ENCODE data around the gene PLCB1.

The PLCB1 gene

DNA sequence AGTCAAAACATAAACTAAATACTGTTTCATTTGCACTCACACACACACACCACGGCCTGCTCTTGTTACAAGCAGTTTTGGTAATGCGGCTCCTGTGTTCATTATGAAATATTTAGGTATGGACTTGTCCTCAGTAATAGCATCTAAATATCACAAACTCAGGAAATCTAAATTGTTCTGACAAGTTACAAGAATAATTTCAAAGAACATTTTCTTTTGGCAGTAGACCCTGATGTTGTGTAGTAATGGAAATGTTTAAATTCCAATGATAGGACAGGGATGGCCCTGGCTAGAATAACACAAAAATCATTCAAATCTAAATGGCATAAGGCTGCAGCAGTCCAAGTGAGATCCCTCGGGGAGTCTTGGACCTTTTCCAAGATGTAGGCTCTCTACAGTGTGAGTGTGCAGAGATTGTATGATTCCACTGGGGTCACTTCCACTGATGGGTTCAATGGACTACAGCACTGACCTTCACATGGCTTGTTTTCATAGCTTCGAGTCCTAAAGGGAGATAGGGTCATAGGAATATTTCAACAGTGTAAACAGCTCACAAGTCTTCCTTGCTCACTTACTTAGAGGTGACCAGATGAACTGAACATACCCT lies 726.2 kb downstream of the PLCB1 start:
- DNase-seq: no peak

GRCh38 chr20:8860011-8860495 lies 728.0 kb downstream of the PLCB1 start:
- no peak for DNase-seq

DNA sequence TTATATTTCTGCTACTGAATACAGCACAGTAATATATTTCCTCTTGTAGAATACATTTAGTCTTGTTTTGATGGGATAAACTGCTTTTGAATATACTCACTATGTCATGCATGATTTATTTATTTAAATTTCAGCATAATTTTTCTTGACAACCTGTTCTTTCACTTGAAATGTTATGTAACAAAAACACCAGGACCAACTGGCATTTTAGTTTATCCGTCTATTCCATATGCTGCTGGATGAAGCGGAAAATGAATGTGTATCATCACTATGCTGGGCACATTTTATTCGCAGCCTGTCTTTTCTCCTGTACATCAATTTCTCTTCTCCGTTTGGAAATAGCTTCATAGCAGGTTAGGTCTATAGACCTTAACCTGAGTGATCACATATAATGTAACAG lies 730.0 kb downstream of the PLCB1 start:
- no peak for DNase-seq

- no peak for DNase-seq
These were observed 733.6 kb downstream of the PLCB1 start for GRCh38 chr20:8865636-8866035.

DNA sequence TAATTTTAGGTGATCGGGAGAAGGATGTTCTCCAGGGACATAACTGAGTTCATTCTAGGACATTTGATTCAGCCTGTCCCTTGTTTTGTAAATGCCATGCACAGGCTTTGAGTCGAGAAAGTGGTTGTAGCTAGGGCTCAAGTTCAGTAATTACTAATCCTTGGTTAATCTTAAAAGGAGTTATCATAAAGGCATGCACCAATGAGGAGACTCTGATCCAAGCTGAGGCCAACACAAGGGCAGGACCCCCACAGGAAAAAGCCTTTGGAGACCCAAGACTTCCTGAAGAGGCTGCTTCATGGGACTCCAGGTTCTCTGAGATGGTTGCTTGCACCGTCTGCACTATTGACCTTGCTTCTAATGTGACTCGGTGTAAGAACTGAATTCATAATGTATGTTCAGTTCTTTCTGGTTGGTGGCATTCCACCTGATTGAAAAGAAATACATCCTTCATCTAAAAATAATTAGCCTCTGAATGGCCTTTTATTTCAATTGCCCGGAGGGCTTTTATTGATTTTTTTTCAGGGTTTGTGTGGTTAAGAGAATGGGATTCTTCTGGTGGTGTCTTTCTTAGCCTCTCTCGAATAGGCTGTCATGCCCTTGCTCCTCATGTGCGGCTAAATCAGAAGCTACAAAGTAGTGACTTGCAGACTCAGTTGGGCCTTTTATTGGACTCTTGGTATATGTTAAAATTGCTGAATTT lies 735.1 kb downstream of the PLCB1 start:
- no peak for DNase-seq

GRCh38 chr20:8870652-8871051 lies 738.6 kb downstream of the PLCB1 start:
- no peak for DNase-seq

- no peak for DNase-seq
These were observed 742.4 kb downstream of the PLCB1 start for GRCh38 chr20:8874437-8874836.

DNA sequence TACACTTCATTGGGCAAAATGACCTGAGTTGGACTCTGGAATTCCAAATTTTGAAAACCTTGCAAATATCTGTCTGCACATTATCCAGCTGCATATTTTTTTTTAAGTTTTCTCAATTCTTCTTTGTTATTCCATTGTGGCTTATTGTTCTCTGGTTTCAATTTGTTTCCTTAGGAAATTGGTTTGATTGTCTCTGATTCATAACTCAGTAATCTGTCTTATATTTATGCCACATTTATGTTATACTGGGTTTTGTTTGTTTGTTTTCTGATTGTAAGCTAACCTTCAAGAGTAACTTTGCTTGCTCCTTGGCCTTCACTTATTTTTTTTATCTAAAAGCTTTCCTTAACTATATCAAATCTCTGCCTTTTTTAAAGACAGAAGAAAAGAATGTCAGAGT lies 743.5 kb downstream of the PLCB1 start:
- no peak for DNase-seq

DNA sequence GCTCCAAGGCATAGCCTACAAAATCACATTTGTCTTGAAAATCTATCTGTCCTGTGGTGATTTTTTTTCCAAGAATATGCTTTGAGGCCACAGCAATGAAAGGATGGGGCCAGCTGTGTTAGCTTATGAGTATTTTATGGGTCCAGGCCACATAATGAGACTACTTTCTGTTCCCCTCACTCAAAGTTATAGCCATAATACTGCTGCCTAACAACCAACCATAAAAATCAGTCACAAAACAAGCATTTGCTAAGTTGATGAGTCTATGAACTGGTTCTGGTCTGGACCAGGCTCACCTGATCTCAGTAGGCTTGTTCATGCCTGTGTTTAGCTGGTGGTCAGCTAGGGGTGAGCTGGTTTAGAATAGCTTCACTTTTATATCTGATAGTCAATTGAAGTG lies 744.3 kb downstream of the PLCB1 start:
- no peak for DNase-seq

DNA sequence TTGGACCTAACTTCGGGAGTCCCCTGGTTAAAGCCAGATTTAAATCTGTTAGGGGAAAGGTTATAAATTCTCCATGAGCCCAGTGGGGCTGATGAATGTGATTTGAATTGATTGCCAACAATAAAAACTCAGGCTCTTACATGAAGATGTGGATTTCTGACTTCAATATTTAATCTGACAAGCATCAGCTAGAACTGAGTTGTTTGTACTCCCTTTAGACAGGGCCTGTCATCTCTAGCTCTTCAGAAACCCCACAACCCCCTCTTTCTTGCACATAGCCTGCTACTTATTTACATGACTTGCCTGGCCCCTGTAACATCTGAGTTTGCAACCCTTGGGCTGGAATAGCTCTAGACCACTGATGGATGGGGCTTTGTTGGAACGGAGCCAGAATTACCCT lies 745.2 kb downstream of the PLCB1 start:
- DNase-seq: no peak

DNA sequence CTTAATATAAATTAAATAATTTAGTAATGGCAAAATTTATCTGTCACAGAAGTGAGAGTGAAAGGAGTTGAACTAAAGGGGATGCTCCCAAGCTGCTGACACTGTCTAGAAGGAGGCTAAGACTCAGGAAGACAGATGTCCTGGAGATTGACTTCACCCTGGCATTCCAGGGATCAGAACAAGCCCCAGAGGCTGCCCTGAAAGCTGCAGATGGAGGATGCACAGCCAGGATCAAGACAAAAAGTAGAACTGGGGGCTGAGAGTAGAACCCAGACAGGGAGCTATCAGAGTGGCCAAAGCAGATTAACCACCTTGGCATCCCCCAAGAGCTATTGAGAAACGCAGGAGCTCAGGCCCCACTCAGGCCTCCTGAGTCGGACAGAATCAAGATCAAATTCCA lies 747.6 kb downstream of the PLCB1 start:
- no peak for DNase-seq

DNA sequence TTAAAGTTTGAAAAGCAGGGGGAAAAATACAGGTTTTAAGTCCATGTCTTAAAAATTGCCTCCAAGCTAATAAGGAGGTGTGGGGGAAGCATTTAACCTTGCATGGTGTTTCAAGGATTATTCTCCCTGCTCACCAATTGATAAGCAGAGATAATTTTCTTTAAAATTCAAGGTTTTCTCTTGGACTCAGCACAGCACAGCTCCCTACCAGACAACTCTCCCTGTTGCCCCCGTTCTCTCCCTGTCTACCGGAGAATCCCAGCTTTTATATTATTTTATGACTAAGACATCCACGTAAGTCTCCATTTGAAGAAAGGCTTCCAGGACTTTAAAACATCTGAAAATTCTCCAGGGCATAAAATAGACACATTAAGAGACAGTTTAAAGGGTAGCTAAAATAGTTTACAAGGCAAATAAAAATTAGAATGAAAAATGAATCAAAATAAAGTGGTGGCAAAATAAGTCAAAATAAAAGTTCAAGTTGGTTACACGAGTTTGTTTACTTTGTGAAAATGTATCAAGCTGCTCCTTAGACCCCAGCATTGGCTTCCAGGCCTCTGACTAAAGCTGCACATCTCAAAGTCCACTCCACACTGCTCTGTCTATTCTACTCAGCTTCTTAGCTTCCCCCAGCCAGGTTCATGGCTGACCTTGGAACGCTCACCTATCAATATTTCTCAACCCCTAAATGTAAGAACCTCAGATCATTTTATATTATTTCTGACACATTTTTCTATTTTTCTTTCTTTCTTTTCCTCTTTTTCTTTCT lies 748.2 kb downstream of the PLCB1 start:
- DNase-seq: no peak

DNA sequence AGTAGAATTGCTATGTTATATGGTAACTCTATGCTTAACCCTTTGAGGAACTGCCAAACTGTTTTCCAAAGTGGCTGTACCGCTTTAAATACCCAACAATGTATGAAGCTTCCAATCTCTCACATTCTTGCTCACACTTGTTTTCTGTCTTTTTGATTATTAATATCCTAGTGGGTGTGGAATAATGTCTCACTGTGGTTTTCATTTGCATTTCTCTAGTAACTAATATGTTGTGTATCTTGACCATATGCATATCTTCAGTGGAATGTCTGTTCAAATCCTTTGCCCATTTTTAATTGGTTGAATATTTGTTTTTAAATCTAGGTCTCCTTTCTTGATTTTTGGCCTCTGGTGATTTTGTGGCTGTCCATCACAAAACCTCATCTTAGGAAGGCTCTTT lies 759.0 kb downstream of the PLCB1 start:
- no peak for DNase-seq

- no peak for DNase-seq
These were observed 763.4 kb downstream of the PLCB1 start for GRCh38 chr20:8895472-8895871.

GRCh38 chr20:8898823-8899222 lies 766.8 kb downstream of the PLCB1 start:
- no peak for DNase-seq

GRCh38 chr20:8901237-8902025 lies 769.4 kb downstream of the PLCB1 start:
- DNase-seq: no peak

DNA sequence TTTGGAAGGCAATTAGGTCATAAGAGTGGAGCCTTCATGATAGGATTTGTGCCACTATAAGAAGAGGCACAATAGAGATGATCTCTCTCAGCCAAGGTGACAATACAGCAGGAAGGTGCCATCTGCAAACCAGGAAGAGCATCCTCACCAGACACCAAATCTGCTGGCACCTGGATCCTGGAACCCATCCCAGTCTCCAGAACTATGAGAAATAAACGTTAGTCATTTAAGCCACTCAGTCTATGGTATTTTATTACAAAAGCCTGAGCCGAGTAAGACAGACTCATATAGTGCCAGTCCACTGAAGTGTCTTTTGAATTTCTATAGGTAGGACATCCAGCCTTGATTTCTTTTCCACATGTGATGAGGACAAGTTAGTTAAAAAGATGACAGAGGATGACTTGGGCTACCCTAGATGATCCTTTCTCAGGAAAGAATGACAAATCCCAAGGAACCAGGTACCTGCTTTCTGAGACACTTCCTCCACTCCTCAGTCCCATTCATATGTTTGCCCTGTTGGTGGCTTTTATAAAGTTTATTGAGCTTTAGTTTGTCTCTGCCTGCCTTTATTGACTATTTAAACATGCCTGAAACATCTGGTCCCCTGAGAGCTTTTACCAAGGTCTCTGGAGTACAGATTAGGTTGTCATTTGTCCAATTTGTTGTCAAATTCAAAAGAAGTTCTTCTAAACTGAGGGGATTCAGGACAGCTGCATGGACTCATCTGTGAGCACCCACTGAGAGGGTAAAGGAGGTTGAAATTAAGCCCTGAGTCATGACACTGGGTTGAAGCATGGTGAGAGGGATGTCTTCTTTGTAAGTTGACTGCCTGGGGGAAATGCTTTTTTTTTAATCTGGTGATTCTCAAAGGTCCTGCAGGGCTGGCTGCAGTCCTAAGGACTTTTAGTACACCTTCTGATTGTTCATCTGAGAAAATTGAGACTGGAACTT lies 771.9 kb downstream of the PLCB1 start:
- no peak for DNase-seq

GRCh38 chr20:8909596-8909995 lies 777.5 kb downstream of the PLCB1 start:
- DNase-seq: no peak

DNA sequence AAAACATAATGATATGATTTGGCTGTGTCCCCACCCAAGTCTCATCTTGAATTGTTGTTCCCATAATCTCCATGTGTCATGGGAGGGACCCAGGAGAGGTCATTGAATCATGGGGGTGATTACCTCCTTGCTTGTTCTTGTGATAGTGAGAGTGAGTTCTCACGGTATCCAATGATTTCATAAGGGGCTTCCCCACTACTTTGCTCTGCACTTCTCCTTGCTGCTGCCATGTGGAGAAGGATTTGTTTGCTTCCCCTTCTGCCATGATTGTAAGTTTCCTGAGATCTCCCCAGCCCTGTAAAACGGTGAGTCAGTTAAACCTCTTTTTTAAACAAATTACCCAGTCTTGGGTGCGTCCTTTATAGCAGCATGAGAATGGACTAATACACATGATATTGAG lies 780.0 kb downstream of the PLCB1 start:
- no peak for DNase-seq

- DNase-seq: no peak
These were observed 780.7 kb downstream of the PLCB1 start for GRCh38 chr20:8912731-8913130.

- no peak for DNase-seq
These were observed 781.4 kb downstream of the PLCB1 start for GRCh38 chr20:8913456-8913855.

DNA sequence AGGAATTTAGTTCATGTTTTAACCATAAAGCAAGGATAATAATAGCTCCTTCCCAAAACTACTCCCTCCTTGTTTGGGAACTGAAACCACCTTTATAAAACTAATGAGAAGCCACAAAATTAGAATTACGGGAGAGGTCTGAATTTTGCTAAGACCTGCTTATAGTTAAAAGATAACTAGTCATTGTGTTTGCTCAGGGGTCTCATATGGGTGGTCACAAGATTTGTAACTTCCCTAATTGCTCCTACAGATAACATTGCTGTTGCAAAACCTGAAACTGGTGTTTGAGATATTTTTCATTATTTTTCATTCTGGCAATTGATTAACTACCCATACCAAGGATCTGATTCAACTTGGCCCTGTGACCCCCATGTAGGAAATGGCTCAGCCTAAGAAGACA lies 782.4 kb downstream of the PLCB1 start:
- no peak for DNase-seq

Measured in GOT3 (cell line).